IPS-18a (cell line): Measurements from ENCODE around the gene MRPS5.

Experiments used
- H3K27ac ChIP-seq: one replicate; pipeline ENCODE4 v1.5.1; 2013; ENCODE audit warnings: low read length
- H3K27me3 ChIP-seq: one replicate; pipeline ENCODE4 v1.6.1; 2013; ENCODE audit warnings: mild to moderate bottlenecking, low read length; ENCODE audit not compliant: control insufficient read depth, insufficient read depth
- H3K36me3 ChIP-seq: one replicate; pipeline ENCODE4 v1.6.1; 2013; ENCODE audit warnings: low read depth, low read length; ENCODE audit not compliant: control insufficient read depth
- H3K4me1 ChIP-seq: one replicate; pipeline ENCODE4 v1.6.1; 2013; ENCODE audit warnings: low read depth, low read length; ENCODE audit not compliant: control insufficient read depth
- H3K4me3 ChIP-seq: one replicate; pipeline ENCODE4 v1.5.1; 2013; ENCODE audit warnings: low read length
- H3K9ac ChIP-seq: one replicate; pipeline ENCODE4 v1.6.1; 2013; ENCODE audit warnings: mild to moderate bottlenecking, low read length, moderate library complexity
- H3K9me3 ChIP-seq: one replicate; pipeline ENCODE4 v1.6.1; 2013; ENCODE audit warnings: low read depth, low read length; ENCODE audit not compliant: control insufficient read depth

MRPS5 gene

GRCh38 chr2:95121407-95122196, at the start of gene MRPS5:
Gene MRPS5, minus strand, starts transcription at chr2:95121808. Its CDS starts 17 bp downstream, at chr2:95121791.
- no peaks in the 10 kb centered on the region for H3K9me3 ChIP-seq
- no peaks in the 10 kb centered on the region for H3K27me3 ChIP-seq
- H3K9ac ChIP-seq: peak within 1 kb of the TSS; percentile 80
- no peaks in the 10 kb centered on the region for H3K4me1 ChIP-seq
- no peaks in the 10 kb centered on the region for H3K36me3 ChIP-seq
- H3K27ac ChIP-seq: peak within 1 kb of the TSS; percentile 67
- peak within 1 kb of the TSS; percentile 99 for H3K4me3 ChIP-seq

- Histone ChIP-seq H3K9ac (peak overlapping the region; percentile 84), H3K4me3 (peak overlapping the region; percentile 99), H3K27ac (no peak overlapping the region), H3K27me3 (no peaks in the 10 kb centered on the region), H3K9me3 (no peaks in the 10 kb centered on the region), H3K4me1 (no peaks in the 10 kb centered on the region), H3K36me3 (no peaks in the 10 kb centered on the region)
These were observed 44.6 kb upstream of the MRPS5 start for GRCh38 chr2:95166065-95166763.

DNA sequence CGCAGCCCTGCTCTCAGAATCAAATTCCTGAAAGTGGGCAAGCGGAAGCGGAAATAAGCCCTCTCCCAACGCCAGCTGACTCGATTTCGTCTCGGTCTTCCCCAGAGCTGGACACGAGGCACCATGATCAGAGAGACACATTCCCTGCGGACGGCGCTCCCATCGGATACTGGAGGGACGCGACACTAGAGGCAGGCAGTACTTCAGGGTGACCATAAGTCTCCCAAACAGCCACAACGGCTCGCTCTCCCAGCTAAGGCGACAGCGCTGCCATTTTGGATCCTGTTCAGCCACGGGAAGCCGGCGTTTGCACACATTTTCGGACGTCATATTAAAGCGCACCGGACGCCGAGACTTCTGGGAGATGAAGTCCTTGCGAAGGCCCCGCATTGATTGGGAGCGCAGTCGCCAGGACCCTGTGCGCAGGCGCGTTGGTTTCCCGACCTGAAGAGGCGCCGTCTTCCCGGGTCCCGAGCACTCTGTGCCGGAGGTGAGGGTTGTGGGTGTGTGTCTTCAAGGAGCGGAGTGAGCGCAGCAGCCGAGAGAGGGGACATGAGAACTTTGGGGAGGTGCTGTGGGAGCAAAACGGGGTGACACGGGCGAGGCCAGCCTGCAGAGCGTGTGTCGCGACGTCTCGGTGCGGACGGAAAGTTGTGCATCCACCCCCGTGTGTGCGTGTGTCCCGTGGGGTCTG, 43.9 kb upstream of the MRPS5 start, which contains the start of gene ZNF2:
ZNF2 (plus strand) TSS at position 439 of the 694 bp plus-strand sequence. CDS start 10,418 bp downstream, outside the sequence.
- peak within 1 kb of the TSS; percentile 84 for H3K9ac ChIP-seq
- peak within 1 kb of the TSS; percentile 99 for H3K4me3 ChIP-seq
- no peaks in the 10 kb centered on the region for H3K9me3 ChIP-seq
- H3K27ac ChIP-seq: peak within 1 kb of the TSS; percentile 92
- no peaks in the 10 kb centered on the region for H3K36me3 ChIP-seq
- H3K27me3 ChIP-seq: peaks cover under 1% of the 10 kb centered on the region
- no peaks in the 10 kb centered on the region for H3K4me1 ChIP-seq

DNA sequence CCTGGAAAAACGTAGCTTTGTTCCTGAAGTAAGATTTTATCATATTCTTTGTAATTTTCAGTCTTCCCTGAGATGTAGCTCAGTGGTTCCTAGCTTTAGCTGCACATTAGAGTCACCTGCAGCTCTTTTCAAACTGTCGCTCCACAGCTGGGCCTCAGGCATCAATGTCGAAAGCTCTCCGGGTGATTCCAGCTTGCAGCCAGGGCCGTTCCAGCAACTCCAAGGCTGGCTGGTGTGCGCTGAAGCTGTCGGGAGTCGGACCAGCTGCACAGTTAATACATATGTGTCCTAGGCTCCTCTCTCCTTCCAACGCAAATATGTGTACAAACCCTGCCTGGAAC, 43.4 kb upstream of the MRPS5 start:
- peak overlapping the region; percentile 84 for H3K9ac ChIP-seq
- H3K36me3 ChIP-seq: no peaks in the 10 kb centered on the region
- peaks cover 6% of the 10 kb centered on the region for H3K27me3 ChIP-seq
- H3K27ac ChIP-seq: peak overlapping the region; percentile 92
- no peaks in the 10 kb centered on the region for H3K9me3 ChIP-seq
- no peaks in the 10 kb centered on the region for H3K4me1 ChIP-seq
- H3K4me3 ChIP-seq: peak overlapping the region; percentile 99

DNA sequence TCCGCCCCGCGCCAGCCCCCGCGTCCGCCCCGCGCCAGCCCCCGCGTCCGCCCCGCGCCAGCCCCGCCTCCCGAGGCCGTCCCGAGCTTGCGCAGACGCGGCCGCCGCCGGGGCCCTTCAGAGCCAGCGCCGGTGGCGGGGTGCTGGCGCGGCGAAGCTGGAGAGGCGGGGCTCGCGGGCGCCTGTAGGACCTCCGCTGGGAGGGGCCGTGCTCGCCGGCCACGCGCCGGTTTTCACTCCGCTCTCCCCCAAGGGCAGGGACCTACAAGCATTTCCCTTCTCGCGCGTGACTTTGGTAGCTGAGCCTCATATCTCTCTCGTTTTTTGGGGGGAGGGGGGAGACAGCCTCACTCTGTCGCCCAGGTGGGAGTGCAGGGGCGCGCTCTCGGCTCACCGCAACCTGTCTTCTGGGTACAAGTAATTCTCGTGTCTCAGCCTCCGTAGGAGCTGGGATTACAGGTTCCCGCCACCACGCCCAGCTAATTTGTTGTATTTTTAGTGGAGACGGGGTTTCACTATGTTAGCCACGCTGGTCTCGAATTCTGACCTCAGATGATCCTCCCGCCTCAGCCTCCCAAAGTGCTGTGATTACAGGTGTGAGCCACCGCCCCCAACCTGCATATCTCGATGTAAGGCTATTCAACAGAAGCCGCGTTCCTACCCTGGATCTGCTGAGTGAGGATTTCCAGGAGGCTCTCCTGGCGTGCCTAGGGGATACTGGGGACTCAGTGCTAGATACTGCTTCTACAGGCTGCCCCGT, 38.3 kb upstream of the MRPS5 start, which contains the start of gene ZNF514:
ZNF514 (minus strand) TSS at position 159 of the 760 bp plus-strand sequence. CDS start 6,595 bp downstream, outside the sequence.
- H3K4me1 ChIP-seq: no peaks in the 10 kb centered on the region
- H3K9ac ChIP-seq: peak within 1 kb of the TSS; percentile 53
- H3K4me3 ChIP-seq: peak within 1 kb of the TSS; percentile 75
- no peaks in the 10 kb centered on the region for H3K9me3 ChIP-seq
- no peak within 1 kb of the TSS for H3K27ac ChIP-seq
- H3K36me3 ChIP-seq: no peaks in the 10 kb centered on the region
- peaks cover 22% of the 10 kb centered on the region for H3K27me3 ChIP-seq

GRCh38 chr2:95158891-95159619, 37.4 kb upstream of the MRPS5 start:
- Histone ChIP-seq H3K27ac (no peak overlapping the region), H3K9me3 (no peaks in the 10 kb centered on the region), H3K36me3 (no peaks in the 10 kb centered on the region), H3K4me3 (peak overlapping the region; percentile 75), H3K9ac (peak overlapping the region; percentile 53), H3K27me3 (peaks cover 22% of the 10 kb centered on the region), H3K4me1 (no peaks in the 10 kb centered on the region)

DNA sequence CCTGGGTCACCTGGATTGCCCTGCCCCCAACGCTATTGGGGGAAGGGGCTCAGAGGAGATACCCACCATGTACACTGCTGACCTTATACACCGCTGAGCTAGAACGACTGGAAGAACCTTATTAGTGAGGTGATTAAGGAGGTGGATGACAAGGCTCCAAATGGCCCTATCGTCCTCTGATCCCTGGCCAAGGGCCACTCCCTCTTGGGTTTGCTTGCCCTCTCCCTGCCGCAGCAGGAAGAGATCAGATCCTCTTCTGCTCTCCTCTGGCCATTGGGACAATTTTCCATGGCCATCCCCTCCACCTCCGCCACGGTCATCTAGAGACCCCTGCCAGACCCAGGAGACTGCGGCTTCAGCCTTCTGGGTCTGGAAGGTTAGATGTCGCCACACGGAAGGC, 36.8 kb upstream of the MRPS5 start:
- H3K9ac ChIP-seq: no peak overlapping the region
- H3K9me3 ChIP-seq: no peaks in the 10 kb centered on the region
- H3K36me3 ChIP-seq: no peaks in the 10 kb centered on the region
- H3K27ac ChIP-seq: no peak overlapping the region
- peaks cover 22% of the 10 kb centered on the region for H3K27me3 ChIP-seq
- H3K4me1 ChIP-seq: no peaks in the 10 kb centered on the region
- peak overlapping the region; percentile 75 for H3K4me3 ChIP-seq

- Histone ChIP-seq H3K9ac (no peak overlapping the region), H3K27me3 (no peaks in the 10 kb centered on the region), H3K4me1 (no peaks in the 10 kb centered on the region), H3K4me3 (no peak overlapping the region), H3K27ac (no peak overlapping the region), H3K36me3 (peaks cover 36% of the 10 kb centered on the region), H3K9me3 (peaks cover 60% of the 10 kb centered on the region)
These were observed 27.9 kb upstream of the MRPS5 start for GRCh38 chr2:95149397-95149984.

DNA sequence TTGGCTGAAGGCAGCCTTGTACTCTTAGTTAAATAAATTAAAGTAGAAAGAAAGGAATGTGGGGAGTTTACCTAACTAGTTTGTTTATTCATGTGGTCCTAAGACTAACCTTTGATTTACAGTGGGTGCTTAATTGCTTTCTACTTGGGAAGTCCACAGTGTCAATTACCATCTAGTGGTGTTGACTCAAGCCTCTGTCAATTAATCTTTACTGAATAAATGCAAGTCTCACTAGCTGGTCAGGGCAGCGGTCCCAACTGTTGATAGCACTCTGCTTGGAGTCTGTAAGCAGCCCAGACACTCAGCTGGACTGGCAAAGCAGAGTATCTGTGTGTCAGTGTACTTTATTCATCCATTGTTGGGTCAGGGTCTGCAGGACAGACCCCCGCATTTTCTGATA, 22.2 kb upstream of the MRPS5 start:
- Histone ChIP-seq H3K9me3 (peaks cover 38% of the 10 kb centered on the region), H3K27ac (no peak overlapping the region), H3K4me3 (no peak overlapping the region), H3K36me3 (peaks cover 4% of the 10 kb centered on the region), H3K9ac (no peak overlapping the region), H3K4me1 (no peaks in the 10 kb centered on the region), H3K27me3 (no peaks in the 10 kb centered on the region)

DNA sequence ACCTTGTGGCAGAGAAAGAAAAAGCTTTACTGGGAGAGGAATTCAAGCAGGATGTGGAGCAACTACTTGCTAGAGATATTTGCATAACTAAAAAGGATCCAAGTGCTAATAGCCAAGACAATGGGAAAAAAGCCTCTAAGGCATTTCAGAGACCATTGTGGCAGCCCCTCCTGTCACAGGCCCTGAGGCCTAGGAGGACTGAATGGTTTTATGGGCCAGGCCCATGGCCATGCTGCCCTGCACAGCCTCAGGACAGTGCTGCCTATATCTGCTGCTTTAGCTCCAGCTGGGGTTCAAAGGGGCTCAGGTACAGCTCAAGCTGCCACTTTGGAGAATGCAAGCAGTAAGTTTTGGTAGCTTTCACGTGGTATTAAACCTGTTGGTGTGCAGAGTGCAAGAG, 17.1 kb upstream of the MRPS5 start:
- Histone ChIP-seq H3K27me3 (no peaks in the 10 kb centered on the region), H3K9me3 (peaks cover 10% of the 10 kb centered on the region), H3K4me3 (no peak overlapping the region), H3K27ac (no peak overlapping the region), H3K36me3 (no peaks in the 10 kb centered on the region), H3K4me1 (no peaks in the 10 kb centered on the region), H3K9ac (no peak overlapping the region)
